SU-DHL-6 (cell line): ENCODE results near the gene HMGCLL1.

ENCODE experiments used
- H2AFZ ChIP-seq: fragments of 200-600 bp; sonication (generic); 2 replicates; pipeline ENCODE4 v1.6.1; 2014; ENCODE audit warnings: low read depth, mild to moderate bottlenecking, moderate library complexity, mixed read lengths, antibody characterized with exemption, low read length; ENCODE audit not compliant: severe bottlenecking
- H3F3A ChIP-seq: fragments of 200-600 bp; shearing (Covaris generic); 2 replicates; pipeline ENCODE4 v1.6.0; 2016; ENCODE audit warnings: antibody characterized with exemption, mild to moderate bottlenecking; ENCODE audit not compliant: insufficient read depth
- H3K27ac ChIP-seq: fragments of 200-600 bp; sonication (generic); 2 replicates; pipeline ENCODE4 v1.5.1; 2016; ENCODE audit warnings: low read depth, mild to moderate bottlenecking, low read length, moderate library complexity, mixed read lengths
- H3K27me3 ChIP-seq: fragments of 200-600 bp; sonication (generic), shearing (Covaris generic); 2 replicates; pipeline ENCODE4 v1.6.0; 2014; ENCODE audit warnings: mild to moderate bottlenecking, low read length
- H3K36me3 ChIP-seq: fragments of 200-600 bp; sonication (generic); 2 replicates; pipeline ENCODE4 v1.6.1; 2014; ENCODE audit warnings: mild to moderate bottlenecking, low read length, mixed read lengths
- H3K4me2 ChIP-seq: fragments of 300-600, 200-600 bp; shearing (Covaris generic), sonication (generic); 2 replicates; pipeline ENCODE4 v1.6.0; 2014; ENCODE audit warnings: low read length, low read depth, mild to moderate bottlenecking; ENCODE audit not compliant: poor library complexity, severe bottlenecking
- H3K4me3 ChIP-seq: fragments of 200-600 bp; sonication (generic); 2 replicates; pipeline ENCODE4 v1.5.1; 2014; ENCODE audit warnings: antibody characterized with exemption, low read length, mild to moderate bottlenecking, mixed read lengths; ENCODE audit not compliant: insufficient read depth, poor library complexity, severe bottlenecking
- H3K79me2 ChIP-seq: fragments of 200-600 bp; sonication (generic); 2 replicates; pipeline ENCODE4 v1.6.1; 2014; ENCODE audit warnings: mild to moderate bottlenecking, low read length, moderate library complexity; ENCODE audit not compliant: insufficient read depth
- H3K9ac ChIP-seq: fragments of 200-600 bp; sonication (generic); 2 replicates; pipeline ENCODE4 v1.7.0; 2014; ENCODE audit warnings: mild to moderate bottlenecking, low read length
- H3K9me2 ChIP-seq: fragments of 200-600 bp; sonication (generic); replicated peaks from 2 replicates; pipeline ENCODE4 v1.6.1; 2014; ENCODE audit warnings: low read length; ENCODE audit not compliant: insufficient read depth
- H3K9me3 ChIP-seq: fragments of 200-600 bp; sonication (generic); 2 replicates; pipeline ENCODE4 v1.6.1; 2014; ENCODE audit warnings: low read length, mixed read lengths; ENCODE audit not compliant: insufficient read depth
- H4K20me1 ChIP-seq: fragments of 200-600 bp; sonication (generic); 2 replicates; pipeline ENCODE4 v1.6.1; 2014; ENCODE audit warnings: low read depth, mild to moderate bottlenecking, antibody characterized with exemption, low read length, moderate library complexity, mixed read lengths
- CTCF ChIP-seq: fragments of 200-600 bp; sonication (generic); IDR thresholded peaks from one replicate; pipeline ENCODE4 v1.5.1; 2017; ENCODE audit warnings: antibody characterized with exemption, mild to moderate bottlenecking, low read length, moderate library complexity; ENCODE audit not compliant: insufficient read depth, poor library complexity, severe bottlenecking
- EZH2phosphoT487 ChIP-seq: fragments of 200-600 bp; sonication (generic), shearing (Covaris generic); conservative IDR thresholded peaks from 2 replicates; pipeline ENCODE4 v1.6.1; 2018; ENCODE audit warnings: mild to moderate bottlenecking, antibody characterized with exemption, low read length, moderate library complexity, mixed read lengths

Gene HMGCLL1

GRCh38 chr6:55543633-55544309, 35.2 kb downstream of the HMGCLL1 start:
- TF ChIP-seq CTCF: no peak
- no peak for TF ChIP-seq EZH2phosphoT487
- H3K9me3 ChIP-seq: no peaks in the 10 kb centered on the region
- no peak overlapping the region for H3K27ac ChIP-seq
- no peak overlapping the region for H2AFZ ChIP-seq
- H3K4me2 ChIP-seq: no peak overlapping the region
- H3K36me3 ChIP-seq: no peaks in the 10 kb centered on the region
- no peaks in the 10 kb centered on the region for H3K9me2 ChIP-seq
- no peak overlapping the region for H3K4me3 ChIP-seq
- H3K9ac ChIP-seq: no peak overlapping the region
- H4K20me1 ChIP-seq: no peaks in the 10 kb centered on the region
- H3F3A ChIP-seq: no peaks in the 10 kb centered on the region
- H3K27me3 ChIP-seq: no peaks in the 10 kb centered on the region
- no peaks in the 10 kb centered on the region for H3K79me2 ChIP-seq

- Histone ChIP-seq H3K4me3 (no peak overlapping the region), H2AFZ (no peak overlapping the region), H3K9me3 (no peaks in the 10 kb centered on the region), H3K79me2 (no peaks in the 10 kb centered on the region), H3K27ac (no peak overlapping the region), H4K20me1 (no peaks in the 10 kb centered on the region), H3K36me3 (no peaks in the 10 kb centered on the region), H3F3A (no peaks in the 10 kb centered on the region), H3K4me2 (no peak overlapping the region), H3K27me3 (no peaks in the 10 kb centered on the region), H3K9ac (no peak overlapping the region), H3K9me2 (no peaks in the 10 kb centered on the region)
- TF ChIP-seq CTCF (no peak), EZH2phosphoT487 (no peak)
Observed at GRCh38 chr6:55541024-55541423, 38.0 kb downstream of the HMGCLL1 start.

GRCh38 chr6:55536391-55536956, 42.5 kb downstream of the HMGCLL1 start:
- Histone ChIP-seq H3K4me3 (no peak overlapping the region), H3K9me3 (no peaks in the 10 kb centered on the region), H3F3A (no peaks in the 10 kb centered on the region), H3K27ac (no peak overlapping the region), H3K36me3 (no peaks in the 10 kb centered on the region), H3K27me3 (no peaks in the 10 kb centered on the region), H4K20me1 (no peaks in the 10 kb centered on the region), H3K9me2 (no peaks in the 10 kb centered on the region), H3K4me2 (no peak overlapping the region), H2AFZ (no peak overlapping the region), H3K9ac (no peak overlapping the region), H3K79me2 (no peaks in the 10 kb centered on the region)
- TF ChIP-seq CTCF (no peak), EZH2phosphoT487 (no peak)
